Fibroblast of skin of scalp (primary cell): ENCODE data around the gene PCSK5. TPM values are rescaled to one million over a fixed set of nuclear protein-coding genes. Genes with fewer than 3 reads are reported as not detected.
"Not testable (repeated sequence)": the region's sequence is repeated elsewhere in the genome, so short reads cannot be mapped to it uniquely, and the experiment has no call there.

Experiments
- DNase-seq: peaks from one replicate; pipeline ENCODE4 v3.0.0-alpha.2; 2013
- polyA plus RNA-seq, 2 experiments: library from polyadenylated mRNA; unstranded; fragments of 120-200 nt; gene quantifications; one replicate each; pipeline ENCODE4 v1.2.1, GENCODE V29; 2013; ENCODE audit not compliant: insufficient read length in 2 of 2

The PCSK5 gene
- 7.2 TPM for polyA plus RNA-seq (2013, experiment 1 of 2; ENCODE audit: insufficient read length)
- 7.5 TPM for polyA plus RNA-seq (2013, experiment 2 of 2; ENCODE audit: insufficient read length)

DNA sequence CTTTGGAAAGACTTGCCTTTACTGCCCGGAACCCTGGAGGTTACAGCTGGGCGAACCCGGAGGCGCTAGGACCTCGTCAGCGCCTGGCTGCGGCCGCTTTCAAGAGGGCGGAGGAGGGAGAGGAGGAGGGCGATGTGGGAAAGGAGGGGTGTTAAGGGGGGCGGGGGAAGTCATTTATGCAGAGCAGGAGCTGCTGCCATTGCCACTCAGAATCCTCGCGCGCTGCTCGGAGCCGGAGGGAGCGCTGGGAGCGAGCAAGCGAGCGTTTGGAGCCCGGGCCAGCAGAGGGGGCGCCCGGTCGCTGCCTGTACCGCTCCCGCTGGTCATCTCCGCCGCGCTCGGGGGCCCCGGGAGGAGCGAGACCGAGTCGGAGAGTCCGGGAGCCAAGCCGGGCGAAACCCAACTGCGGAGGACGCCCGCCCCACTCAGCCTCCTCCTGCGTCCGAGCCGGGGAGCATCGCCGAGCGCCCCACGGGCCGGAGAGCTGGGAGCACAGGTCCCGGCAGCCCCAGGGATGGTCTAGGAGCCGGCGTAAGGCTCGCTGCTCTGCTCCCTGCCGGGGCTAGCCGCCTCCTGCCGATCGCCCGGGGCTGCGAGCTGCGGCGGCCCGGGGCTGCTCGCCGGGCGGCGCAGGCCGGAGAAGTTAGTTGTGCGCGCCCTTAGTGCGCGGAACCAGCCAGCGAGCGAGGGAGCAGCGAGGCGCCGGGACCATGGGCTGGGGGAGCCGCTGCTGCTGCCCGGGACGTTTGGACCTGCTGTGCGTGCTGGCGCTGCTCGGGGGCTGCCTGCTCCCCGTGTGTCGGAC is at the start of gene PCSK5:
TSS of gene PCSK5 (plus strand) at position 202 of the 805 bp plus-strand sequence. CDS start at position 711, 509 bp downstream.
- DNase-seq: peak; percentile 97

DNA sequence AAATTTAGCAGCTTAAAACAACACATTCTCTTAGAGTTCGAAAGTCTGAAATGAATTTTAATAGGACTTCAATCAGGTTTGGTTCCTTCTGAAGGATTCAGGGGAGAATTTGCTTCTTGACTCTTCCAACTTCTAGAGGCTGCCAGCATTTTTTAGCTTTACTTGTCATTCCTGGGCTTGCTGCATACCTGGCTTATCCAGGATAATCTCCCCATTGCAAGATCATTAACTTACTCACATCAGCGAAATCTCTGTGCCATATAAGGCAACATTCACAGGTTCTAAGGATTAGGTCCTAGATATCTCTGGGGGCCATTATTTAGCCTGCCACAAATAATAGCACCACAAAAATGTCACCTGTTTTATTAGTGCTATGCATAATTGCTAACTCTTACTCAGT is 46.2 kb upstream of the PCSK5 start:
- DNase-seq: no peak

DNA sequence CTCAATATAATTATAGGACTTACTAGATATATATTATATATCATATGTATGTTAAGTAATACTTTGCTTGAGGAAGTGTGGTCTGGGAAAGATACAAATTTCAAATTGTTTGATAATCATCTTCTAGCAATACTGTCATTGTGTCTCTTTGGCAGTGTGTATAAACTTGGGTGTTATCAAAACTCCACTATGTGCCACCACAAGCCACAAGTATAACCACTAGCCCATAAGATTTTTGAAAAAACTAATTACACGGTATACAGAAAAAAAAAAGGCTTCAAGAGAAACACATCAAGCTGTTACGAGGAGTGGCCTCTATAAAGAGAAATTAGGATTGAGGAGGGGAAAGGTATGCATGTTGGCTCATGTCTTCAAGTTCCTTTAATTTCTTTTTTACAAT is 44.7 kb upstream of the PCSK5 start:
- DNase-seq: no peak

DNA sequence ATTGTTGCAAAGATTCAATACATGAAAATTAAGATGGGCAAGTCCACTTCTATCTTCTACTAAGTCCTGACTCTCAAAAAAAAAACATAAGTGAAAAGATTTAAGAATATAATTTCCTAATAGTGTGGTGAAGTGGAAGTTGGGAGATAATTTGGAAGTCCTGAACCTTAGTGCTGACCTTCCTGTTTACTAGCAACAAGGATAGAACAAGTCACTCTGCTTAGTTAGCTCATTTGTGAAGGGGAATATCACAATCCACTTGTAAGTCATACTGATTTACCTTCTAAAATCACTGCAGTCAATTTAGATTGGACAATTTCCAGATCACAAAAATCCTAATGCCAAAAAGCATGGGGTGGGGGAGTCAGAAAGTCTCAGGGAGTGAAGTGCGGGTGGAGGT is 43.4 kb upstream of the PCSK5 start:
- DNase-seq: no peak

DNA sequence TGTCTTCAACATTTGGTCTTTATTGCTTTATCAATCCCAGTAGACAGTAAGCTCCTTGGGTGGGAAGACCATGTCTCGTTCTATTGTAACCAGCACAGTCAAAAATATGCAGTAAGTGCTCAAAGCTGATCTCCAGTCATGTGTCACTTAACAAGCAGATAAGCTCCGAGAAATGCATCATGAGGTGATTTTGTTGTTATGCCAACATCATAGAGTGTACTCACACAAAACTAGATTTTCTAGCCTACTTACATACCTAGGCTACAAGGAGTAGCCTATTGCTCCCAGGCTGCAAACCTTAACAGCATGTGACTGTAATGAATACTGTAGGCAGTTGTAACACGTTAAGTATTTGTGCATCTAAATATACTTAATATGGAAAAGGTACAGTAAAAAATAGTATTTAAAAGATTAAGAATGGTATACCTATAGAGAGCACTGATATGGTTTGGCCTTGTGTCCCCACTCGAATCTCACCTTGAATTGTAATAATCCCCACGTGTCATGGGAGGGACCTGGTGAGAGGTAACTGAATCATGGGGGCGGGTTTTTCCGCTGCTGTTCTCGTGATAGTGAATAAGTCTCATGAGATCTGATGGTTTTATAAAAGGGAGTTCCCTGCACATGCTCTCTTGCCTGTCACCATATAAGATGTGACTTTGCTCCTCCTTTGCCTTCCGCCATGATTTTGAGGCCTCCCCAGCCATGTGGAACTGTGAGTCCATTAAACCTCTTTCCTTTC is 39.8 kb upstream of the PCSK5 start:
- no peak for DNase-seq

DNA sequence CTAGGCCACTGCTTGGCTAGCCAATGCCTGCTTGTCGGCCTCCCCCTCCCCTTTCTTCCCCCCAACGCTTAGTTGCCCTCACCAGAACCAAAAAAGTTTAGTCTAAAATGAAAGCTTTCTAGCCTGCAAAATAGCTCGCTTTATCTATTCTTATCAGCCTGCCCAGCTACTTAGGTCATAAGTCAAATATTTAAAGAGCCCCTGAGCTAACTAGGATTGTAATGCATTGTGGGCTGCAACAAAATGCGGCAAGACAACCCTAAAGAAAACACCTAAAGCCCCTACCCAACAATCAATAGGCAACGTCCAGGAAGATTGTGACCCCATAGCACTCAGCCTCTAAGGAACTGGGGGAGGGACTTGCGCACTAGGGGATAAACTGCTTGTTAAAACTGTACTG is 38.6 kb upstream of the PCSK5 start:
- no peak for DNase-seq

DNA sequence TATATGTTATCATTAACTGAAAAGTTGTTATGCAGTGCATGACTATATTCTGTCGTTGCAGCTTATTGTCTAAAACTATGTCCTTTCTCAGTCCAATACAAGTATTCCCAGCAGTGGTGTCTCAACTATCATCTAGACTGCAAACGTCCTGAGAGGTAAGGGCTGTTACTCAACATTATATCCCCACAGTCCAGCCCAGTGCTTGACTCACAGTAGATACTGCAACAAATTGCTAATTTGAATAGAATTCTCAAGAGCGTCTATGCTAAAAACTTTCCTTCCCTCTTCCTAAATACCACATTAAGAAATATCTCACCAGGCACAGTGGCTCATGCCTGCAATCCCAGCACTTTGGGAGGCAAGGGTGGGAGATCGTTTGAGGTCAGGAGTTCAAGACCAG is 37.7 kb upstream of the PCSK5 start:
- no peak for DNase-seq

DNA sequence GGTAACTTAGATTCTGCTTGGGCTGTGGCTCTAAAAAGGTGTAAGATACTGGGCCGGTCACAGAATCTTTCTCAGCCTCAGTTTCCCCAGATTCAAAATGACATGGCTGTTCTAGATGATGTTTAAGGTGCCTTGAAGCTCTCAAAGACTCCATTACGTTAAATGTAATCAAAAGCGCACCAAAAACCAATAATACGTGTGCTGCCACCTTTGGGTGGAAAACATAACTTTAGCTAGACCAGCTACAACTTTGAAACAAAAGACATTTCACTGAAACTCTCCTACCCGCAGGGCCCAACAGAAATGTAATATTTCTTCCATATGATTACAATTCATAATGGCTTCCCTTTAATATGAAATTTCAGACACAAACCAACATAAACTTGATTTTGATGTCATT is 35.0 kb upstream of the PCSK5 start:
- peak; percentile 36 for DNase-seq

DNA sequence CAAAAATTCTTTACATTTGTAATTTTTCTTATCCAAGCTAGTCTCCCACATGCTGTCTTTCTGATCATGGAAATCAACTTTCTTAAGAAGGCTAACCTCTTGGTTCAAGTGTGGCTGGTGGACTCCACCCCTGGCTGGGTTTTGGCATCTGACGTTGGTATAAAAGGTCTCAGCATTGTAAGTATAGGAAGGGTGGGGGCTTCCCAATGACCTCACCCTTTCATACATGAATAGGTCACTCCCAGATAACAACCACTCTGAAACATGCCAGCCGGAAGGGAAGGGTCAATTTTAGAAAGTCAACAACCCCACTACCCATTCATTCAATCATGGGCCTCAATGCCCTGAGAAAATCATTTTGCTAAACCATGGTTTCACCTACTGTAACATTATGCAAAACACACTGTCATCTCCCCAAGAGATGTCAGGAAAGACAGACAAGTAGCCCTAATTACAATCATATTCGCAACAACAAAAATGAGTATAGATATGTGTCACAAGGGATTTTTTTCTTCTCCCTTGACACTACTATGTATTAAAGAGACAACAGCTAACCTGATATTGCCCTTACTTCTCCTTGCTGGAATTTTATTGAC is 31.9 kb upstream of the PCSK5 start:
- DNase-seq: no peak

DNA sequence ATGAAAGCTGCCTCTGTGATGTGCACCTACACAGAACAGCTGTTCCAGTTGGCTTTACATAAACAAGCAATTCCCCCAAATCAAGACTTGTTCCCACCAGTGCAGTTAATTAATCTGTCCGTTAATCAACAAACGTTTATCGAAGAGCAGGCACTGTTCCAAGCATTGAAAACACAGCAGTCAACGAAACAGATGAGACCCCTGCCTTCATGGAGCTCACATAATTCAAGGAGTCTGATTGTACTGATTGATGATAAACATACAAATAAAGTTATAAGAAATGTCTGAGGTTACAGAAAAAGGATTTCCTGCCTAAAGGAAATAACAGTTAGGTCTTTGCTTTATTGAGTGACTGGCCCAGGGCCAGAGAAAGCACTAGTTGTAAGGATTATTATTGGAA is 26.2 kb upstream of the PCSK5 start:
- DNase-seq: no peak

DNA sequence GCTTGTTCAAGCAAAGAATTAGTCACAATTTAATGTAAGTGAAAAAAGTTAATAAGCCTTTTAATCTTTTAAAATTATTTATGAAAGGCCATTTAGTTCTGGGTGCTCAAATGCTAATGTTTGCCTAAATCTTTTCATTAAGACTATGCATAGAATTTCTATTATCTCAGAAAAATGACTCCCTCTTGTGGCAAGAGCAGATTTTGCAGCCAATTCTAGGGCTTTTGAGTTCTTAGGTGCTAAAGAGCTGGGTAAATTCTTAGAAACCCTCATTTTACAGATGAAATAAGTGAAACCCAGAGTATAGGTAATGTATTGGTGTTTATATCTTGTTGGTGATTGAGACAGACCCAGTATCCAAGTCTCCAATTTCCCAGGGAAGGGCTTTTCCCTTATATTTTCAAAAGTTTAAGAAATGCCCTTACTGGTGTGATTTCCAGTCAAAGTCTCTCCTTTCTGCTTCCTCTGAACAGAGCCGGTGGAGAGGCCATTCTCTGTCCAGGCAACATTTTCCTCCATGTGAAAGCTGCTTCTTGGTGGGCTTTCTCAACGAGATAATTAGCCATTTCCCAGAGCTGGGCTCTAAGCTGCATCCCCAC is 24.1 kb upstream of the PCSK5 start:
- peak; percentile 54 for DNase-seq

DNA sequence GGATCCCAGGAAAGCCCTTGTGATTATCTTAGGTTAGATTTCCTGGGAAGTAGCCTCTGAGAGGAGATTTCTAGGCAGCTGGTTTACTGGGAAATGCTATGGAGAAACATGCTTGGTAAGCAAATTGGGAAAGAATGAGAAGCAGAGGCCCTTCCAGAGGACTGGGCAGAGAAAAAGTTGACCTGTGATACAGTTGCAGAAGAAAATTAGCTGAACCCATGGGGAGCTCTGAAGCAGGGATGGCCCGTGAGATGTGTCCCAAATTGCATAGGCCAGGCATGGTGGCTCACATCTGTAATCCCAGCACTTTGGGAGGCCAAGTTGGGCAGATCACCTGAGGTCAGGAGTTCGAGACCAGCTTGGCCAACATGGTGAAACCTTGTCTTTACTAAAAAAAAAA is 21.9 kb upstream of the PCSK5 start:
- not testable (repeated sequence) for DNase-seq

DNA sequence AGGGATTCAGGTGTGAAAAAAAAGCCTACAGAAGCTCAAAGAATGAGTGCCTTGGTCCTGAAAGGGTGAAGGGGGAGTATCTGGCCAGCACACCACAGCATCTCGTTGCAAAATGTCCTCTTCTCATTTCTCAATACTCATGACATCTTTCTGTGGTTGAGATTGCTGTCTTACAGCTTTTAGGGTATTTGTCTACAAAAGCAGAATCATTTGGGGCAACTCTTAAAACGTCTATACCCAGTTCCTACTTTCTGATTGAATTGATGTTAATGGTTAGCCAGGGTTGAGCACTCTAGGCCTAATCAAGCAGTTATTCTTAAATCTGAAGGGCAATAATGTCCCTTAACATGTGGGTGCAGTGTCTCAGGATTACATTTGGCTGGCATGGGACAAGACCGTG is 21.2 kb upstream of the PCSK5 start:
- DNase-seq: no peak

DNA sequence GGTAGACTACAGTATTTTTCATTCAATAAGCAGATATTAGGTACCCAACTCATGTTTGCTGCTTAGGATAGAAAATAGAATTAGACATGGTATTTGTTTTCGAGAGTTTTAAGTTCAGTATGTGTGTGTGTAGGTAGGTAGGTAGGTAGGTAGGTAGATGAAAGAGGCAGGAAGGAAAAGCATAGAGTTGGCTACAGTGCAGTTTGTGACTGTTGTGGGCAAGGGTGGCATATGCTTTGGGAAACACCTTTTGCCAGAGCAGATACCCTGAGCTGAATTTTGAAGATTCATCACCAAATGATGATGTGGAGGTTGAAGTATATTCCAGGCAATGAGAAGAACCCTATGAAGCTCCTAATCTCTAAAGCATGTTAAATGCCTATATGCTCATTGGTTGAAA is 20.0 kb upstream of the PCSK5 start:
- DNase-seq: no peak

DNA sequence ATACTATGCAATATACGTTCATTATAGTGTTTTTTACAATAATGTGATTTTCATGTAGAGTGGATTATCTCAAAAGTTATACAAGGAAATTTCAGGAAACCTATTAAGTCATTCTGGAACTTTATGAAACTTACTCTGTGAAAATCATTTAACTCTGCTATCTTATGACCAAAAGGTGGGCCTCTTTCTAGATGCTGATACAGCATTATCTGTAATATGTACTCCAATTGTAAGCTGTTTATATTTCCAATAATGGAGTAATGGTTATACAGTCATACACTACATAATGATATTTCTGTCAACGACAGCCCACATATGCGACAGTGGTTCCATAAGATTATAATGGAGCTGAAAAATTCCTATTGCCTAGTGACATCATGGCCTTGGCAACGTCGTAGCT is 18.8 kb upstream of the PCSK5 start:
- DNase-seq: no peak

DNA sequence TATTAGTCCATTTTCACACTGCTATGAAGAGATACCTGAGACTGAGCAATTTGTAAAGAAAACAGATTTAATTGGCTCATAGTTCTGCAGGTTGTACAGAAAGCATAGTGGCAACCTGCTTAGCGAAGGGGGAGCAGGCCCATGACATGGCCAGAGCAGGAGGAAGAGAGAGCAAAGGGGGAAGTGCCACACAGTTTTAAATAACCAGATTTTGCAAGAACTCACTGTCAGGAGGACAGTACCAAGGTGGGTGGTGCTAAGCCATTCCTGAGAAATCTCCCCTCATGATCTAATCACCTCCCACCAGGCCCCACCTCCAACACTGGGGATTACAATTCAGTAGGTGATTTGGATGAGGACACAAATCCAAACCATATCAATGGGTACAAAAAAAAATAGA is 16.8 kb upstream of the PCSK5 start:
- no peak for DNase-seq

DNA sequence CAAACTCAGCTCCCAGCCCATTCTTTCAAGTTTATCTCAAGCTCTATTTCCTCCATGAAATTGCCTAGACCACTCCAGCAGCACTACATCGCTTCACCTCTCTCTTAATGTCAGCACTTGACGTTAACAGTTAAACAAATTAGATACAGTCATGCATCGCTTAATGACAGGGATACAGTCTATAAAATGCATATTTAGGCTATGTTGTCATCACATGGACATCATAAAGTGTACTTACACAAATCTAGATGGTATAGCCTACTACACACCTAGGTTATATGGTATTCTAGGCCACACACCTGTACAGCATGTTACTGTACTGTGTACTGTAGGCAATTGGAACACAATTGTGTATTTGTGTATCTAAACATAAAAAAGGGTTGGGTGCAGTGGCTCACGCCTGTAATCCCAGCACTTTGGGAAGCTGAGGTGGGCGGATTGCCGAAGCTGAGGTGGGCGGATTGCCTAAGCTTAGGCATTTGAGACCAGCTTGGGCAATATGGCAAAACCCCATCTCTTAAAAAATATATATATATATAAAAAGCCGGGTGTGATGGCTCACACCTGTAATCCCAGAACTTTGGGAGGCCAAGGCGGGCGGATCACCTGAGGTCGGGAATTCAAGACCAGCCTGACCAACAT is 13.4 kb upstream of the PCSK5 start:
- DNase-seq: no peak

DNA sequence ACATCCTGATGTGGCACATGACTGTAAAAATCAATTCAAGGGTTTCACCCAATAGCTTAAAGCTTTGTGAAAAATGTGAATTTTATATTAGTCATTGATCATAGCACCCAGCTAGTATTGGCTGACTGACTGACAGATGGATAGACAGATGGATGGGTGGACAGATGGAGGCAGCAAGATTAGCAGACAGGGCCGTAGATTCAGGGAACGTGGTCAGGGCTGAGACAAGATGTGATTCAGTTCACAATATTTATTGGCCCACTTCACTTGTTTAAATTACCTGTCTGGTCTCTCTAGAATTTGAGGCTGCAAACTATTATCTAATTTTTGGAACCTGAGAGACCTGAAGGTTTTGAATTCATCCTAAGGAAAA is 12.0 kb upstream of the PCSK5 start:
- DNase-seq: no peak

DNA sequence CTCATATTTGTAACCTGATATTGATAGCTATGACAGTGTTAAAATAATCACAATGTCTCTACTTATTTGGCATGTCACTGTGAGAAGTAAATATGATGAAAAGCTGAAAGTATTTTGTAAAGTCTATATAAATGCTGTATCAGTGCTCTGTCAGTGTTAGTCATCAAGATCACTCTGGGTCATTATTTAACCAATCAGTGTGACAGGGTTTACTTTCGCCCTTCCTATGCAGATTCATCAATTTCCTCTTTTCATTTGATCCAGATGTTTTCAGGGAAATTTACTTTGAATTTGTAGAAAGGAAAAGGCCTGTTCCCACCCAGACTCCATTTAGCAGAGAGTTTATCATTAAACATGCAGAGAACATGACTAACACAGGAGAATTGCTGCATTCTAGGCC is 9.9 kb upstream of the PCSK5 start:
- DNase-seq: peak; percentile 62

DNA sequence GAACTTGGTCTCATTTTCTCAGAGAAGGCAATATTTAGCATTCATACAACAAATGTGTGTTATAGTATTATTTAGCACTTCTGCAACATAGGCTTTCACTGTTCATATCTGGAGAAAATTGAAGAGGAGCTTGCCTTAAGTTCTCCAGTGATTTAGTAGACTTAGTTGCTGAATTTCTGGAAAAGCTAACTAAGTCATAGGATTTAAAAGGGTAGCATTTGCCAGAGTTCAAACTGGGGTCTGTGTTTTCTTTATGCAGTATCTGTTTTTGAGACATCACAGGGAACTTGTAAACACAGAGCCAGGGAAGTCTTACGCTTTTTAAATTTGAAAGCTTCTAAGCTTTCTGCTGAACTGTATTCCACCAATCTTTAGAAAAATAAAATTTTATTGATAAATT is 8.7 kb upstream of the PCSK5 start:
- DNase-seq: no peak

DNA sequence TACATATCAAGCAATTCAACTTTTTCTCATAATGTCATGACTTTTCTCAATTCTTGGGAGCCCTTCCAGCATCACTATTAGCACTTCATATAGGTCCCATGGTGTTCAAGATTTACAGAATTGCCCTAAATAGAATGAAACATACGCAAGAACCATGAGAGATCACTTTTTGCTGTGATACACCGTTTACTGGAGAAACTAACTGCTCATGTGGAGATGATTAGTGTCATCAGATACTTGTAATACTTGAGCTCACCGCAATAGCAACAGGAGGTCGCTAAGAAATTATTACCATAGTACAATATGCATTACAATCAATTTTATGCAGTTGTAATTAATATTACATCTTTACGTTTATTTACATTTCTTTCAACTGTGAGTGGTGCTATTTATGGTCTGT is 4.8 kb upstream of the PCSK5 start:
- peak; percentile 83 for DNase-seq

DNA sequence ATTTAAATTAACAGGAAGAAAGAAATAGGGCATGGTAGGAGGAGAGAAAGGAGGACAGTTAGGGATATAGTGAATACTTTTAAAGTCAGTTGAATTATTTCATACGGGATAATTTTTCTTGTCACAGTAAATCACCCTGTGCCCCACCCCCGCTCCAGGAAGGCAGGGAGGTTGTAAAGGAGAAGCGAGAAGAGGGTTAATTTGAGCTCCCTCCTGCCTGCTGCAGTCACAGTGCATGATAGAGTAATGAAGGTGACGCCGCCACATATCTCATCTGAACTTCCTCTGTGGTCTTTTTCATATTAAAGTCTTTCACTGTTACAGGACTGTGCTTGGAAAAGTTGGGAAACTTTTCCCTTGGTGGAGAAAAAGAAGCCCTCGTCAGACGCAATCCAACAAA is 896 bp upstream of the PCSK5 start:
- DNase-seq: no peak

DNA sequence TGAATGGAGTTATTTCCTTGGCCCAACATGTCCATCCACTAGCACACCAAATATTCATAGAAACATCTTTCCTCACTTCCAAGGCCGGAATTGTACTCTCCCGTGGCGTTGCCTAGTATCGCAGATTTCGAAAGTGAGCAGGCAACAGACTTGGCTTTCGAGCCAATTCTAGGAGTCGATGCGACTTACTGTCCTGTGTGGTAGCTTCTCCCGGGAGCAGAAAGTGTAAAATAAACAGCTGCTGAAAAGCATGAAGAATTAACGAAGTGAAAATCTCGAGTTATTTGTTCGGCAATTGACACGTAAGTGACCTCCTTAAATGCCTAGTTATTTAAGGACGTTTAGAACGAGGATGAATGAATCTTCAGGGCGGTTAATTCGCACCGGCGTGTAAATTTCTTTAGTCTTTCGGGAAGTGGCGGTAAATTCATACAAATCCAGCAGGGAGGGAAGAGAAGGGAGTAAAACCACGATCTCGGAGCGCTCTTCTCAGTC is 449 bp upstream of the PCSK5 start:
- DNase-seq: peak; percentile 71
